K562 (cell line): ENCODE results near the gene PPEF2. TPM values are rescaled to one million over a fixed set of nuclear protein-coding genes. Genes with fewer than 3 reads are reported as not detected.

Experiments
- ATAC-seq: fragments of 200-7000 bp; cut with Tn5 transposase; 3 replicates; pipeline ENCODE4 v1.9.1; 2020; ENCODE audit warnings: moderate library complexity
- BruUV-seq: library from RNA; stranded (reverse); fragments of 400-500 nt; replicated peaks from 2 replicates; lab custom pipeline; 2021; lab: Mats Ljungman, UMichigan
- CTCF ChIA-PET: fragments of 300-600 bp; formaldehyde crosslinking; extraction: SDS; loops from one replicate; lab custom pipeline; 2021; ENCODE audit warnings: low intra/inter-chr PET ratio; lab: Yijun Ruan, JAX
- POLR2A ChIA-PET: fragments of 300-600, 350-650 bp; sonication (Branson Sonifier 250); formaldehyde crosslinking; extraction: SDS; loops from one replicate; lab custom pipeline; 2021; ENCODE audit warnings: antibody characterized with exemption, inconsistent platforms; lab: Yijun Ruan, JAX
- DNase-seq, 4 experiments: peaks; one replicate each; pipeline versions ENCODE4 v3.0.0 to v3.0.0-alpha.2; 2011 to 2018; ENCODE audit warnings: low spot score in 3 of 4, mixed read lengths in 3 of 4; ENCODE audit errors: extremely low read depth in 1 of 4
- FAIRE-seq: peaks from 2 replicates; lab custom pipeline; 2011; peaks lifted over from hg19 to GRCh38; lab: Jason Lieb, UNC
- H2AFZ ChIP-seq: 2 replicates; pipeline ENCODE4 v1.6.0; 2011; ENCODE audit warnings: low read depth, low read length, control low read depth, inconsistent platforms
- H3K27ac ChIP-seq: fragments of 200-600 bp; 3 replicates; pipeline ENCODE4 v1.8.0; 2011; ENCODE audit warnings: low read depth, mild to moderate bottlenecking, control low read depth, inconsistent platforms, low read length, moderate library complexity, mixed read lengths; ENCODE audit errors: extremely low read depth
- H3K27me3 ChIP-seq, 2 experiments: fragments of 300-600 bp in 1 of 2; 2 replicates in 1 of 2; 3 replicates in 1 of 2; pipeline versions ENCODE4 v1.6.0 to v1.8.0; 2011; ENCODE audit warnings: inconsistent platforms in 2 of 2, low read length in 2 of 2, mild to moderate bottlenecking in 1 of 2, mixed read lengths in 1 of 2, moderate library complexity in 1 of 2; ENCODE audit not compliant: control insufficient read depth in 2 of 2, insufficient read depth in 2 of 2
- H3K36me3 ChIP-seq: fragments of 300-600 bp; 3 replicates; pipeline ENCODE4 v1.8.0; 2011; ENCODE audit warnings: mild to moderate bottlenecking, low read length, inconsistent platforms; ENCODE audit not compliant: control insufficient read depth, insufficient read depth
- H3K4me1 ChIP-seq, 2 experiments: fragments of 200-600 bp in 1 of 2; replicated peaks in 1 of 2; 2 replicates in 1 of 2; 3 replicates in 1 of 2; pipeline versions ENCODE4 v1.5.1 to v1.8.0; 2011; ENCODE audit warnings: inconsistent platforms in 2 of 2, low read length in 2 of 2, mild to moderate bottlenecking in 1 of 2, mixed read lengths in 1 of 2, moderate library complexity in 1 of 2; ENCODE audit not compliant: control insufficient read depth in 2 of 2, insufficient read depth in 2 of 2
- H3K4me2 ChIP-seq: 2 replicates; pipeline ENCODE4 v1.6.1; 2011; ENCODE audit warnings: low read length, control low read depth, inconsistent platforms, mixed read lengths; ENCODE audit not compliant: insufficient read depth
- H3K4me3 ChIP-seq: fragments of 200-600 bp; sonication (generic), shearing (Covaris generic); 2 replicates; pipeline ENCODE4 v1.5.1; 2016; ENCODE audit warnings: control low read depth, inconsistent platforms
- H3K79me2 ChIP-seq: fragments of 200-600 bp; 3 replicates; pipeline ENCODE4 v1.8.0; 2011; ENCODE audit warnings: low read length, inconsistent platforms; ENCODE audit not compliant: control insufficient read depth, insufficient read depth
- H3K9ac ChIP-seq, 2 experiments: 2 replicates each; pipeline versions ENCODE4 v1.6.0 to v1.6.1; 2011; ENCODE audit warnings: low read depth in 2 of 2, low read length in 2 of 2, control low read depth in 1 of 2, inconsistent platforms in 1 of 2, mild to moderate bottlenecking in 1 of 2, mixed read lengths in 1 of 2; ENCODE audit not compliant: insufficient read depth in 1 of 2
- H3K9me1 ChIP-seq: one replicate; pipeline ENCODE4 v1.6.0; 2011; ENCODE audit warnings: inconsistent platforms, mild to moderate bottlenecking, low read length, moderate library complexity; ENCODE audit not compliant: control insufficient read depth, insufficient read depth
- H3K9me3 ChIP-seq: replicated peaks from 2 replicates; pipeline ENCODE4 v1.5.1; 2011; ENCODE audit warnings: low read depth, low read length, inconsistent platforms; ENCODE audit not compliant: control insufficient read depth, insufficient read depth
- H4K20me1 ChIP-seq: replicated peaks from 2 replicates; pipeline ENCODE4 v1.6.1; 2011; ENCODE audit warnings: low read length, inconsistent platforms, mixed read lengths; ENCODE audit not compliant: control insufficient read depth, insufficient read depth
- CBFA2T3 ChIP-seq: fragments of 450-650 bp; IDR thresholded peaks from 2 replicates; pipeline ENCODE4 v1.6.1; 2017
- DMBX1 ChIP-seq: fragments of 250-450 bp; sonication (Bioruptor Pico); IDR thresholded peaks from 2 replicates; pipeline ENCODE4 v1.8.0; 2022; ENCODE audit warnings: inconsistent platforms, mild to moderate bottlenecking, moderate library complexity, borderline replicate concordance
- HLTF ChIP-seq: fragments of 450-650 bp; IDR thresholded peaks from 2 replicates; pipeline ENCODE4 v1.6.1; 2016
- MCM7 ChIP-seq, 2 experiments: fragments of 450-650 bp; IDR thresholded peaks; 2 replicates each; pipeline ENCODE4 v1.6.1; 2016 to 2018
- PHB2 ChIP-seq: fragments of 450-650 bp; IDR thresholded peaks from 2 replicates; pipeline ENCODE4 v1.6.1; 2017; ENCODE audit warnings: low read depth
- RNF2 ChIP-seq: sonication (generic); IDR thresholded peaks from 2 replicates; pipeline ENCODE4 v1.6.1; 2016
- SIX5 ChIP-seq, 2 experiments: IDR thresholded peaks; 2 replicates each; pipeline ENCODE4 v1.6.1; 2011; ENCODE audit warnings: low read length in 2 of 2, borderline replicate concordance in 1 of 2, low read depth in 1 of 2, mild to moderate bottlenecking in 1 of 2, moderate library complexity in 1 of 2; ENCODE audit not compliant: insufficient read depth in 1 of 2
- TCF7 ChIP-seq: sonication (generic); IDR thresholded peaks from 2 replicates; pipeline ENCODE4 v1.6.1; 2016; ENCODE audit warnings: antibody characterized with exemption, borderline replicate concordance
- WGBS: fragments of 100-300 bp; shearing (Covaris generic); methylation state at CpG from one replicate; pipeline ENCODE4 v1.1.6; 2016; ENCODE audit warnings: low coverage, mixed read lengths; ENCODE audit not compliant: insufficient coverage; ENCODE audit errors: missing lambda C conversion rate; 5-methylcytosine and 5-hydroxymethylcytosine counted together
- in situ Hi-C: fragments of 300-500 bp; cut with MboI; formaldehyde crosslinking; loops from 4 replicates; pipeline ENCODE4 v1.15.0; 2018; ENCODE audit warnings: inconsistent platforms, mixed read lengths
- intact Hi-C: fragments of 100-400 bp; cut with micrococcal nuclease; formaldehyde crosslinking; loops from 2 replicates; pipeline ENCODE4 v1.14.2; 2022
- polyA plus RNA-seq, 8 experiments: library from polyadenylated mRNA; depleted of rRNA in 4 of 8; stranded (reverse) in 5 of 8; unstranded in 3 of 8; fragments of >200 nt; fragmentation: Nextera tagmentation in 2 of 8; fragmentation: Illumina TruSeq in 1 of 8; extraction: Ambion mirVana in 2 of 8; extraction: Trizol in 1 of 8; gene quantifications; 2 replicates each; pipeline versions ENCODE4 v1.2.1 to v1.2.3, GENCODE V29; 2011 to 2014; ENCODE audit warnings: inconsistent platforms in 1 of 8, missing spikeins in 1 of 8
- total RNA-seq, 7 experiments: library from RNA; depleted of rRNA in 6 of 7; stranded (reverse); fragments of >200 nt in 6 of 7; fragmentation: Illumina TruSeq in 2 of 7; extraction: Trizol in 2 of 7; gene quantifications; 2 replicates each; pipeline versions ENCODE4 v1.2.1 to v1.2.3, GENCODE V29; 2011 to 2021; ENCODE audit warnings: low replicate concordance in 1 of 7
- TF ChIP-seq, protein P1 (sequence below): fragments of 250-450 bp; sonication (Bioruptor Pico); IDR thresholded peaks from 2 replicates; pipeline ENCODE4 v1.8.0; 2021; ENCODE audit warnings: moderate library complexity, mild to moderate bottlenecking, inconsistent platforms
- TF ChIP-seq, protein P2 (sequence below): sonication (generic); formaldehyde crosslinking; IDR thresholded peaks from 2 replicates; pipeline ENCODE4 v1.8.1; 2023; ENCODE audit warnings: mild to moderate bottlenecking, missing genetic modification reagents, moderate library complexity
- TF ChIP-seq, protein P3 (sequence below): fragments of 250-450 bp; sonication (Bioruptor Pico); IDR thresholded peaks from 2 replicates; pipeline ENCODE4 v1.4.0; 2020
- TF ChIP-seq, protein P4 (sequence below), 2 experiments: fragments of 200-800 bp in 1 of 2; sonication (Bioruptor generic) in 1 of 2; sonication (generic) in 1 of 2; formaldehyde crosslinking in 1 of 2; IDR thresholded peaks in 1 of 2; conservative IDR thresholded peaks in 1 of 2; 2 replicates each; pipeline versions ENCODE4 v1.5.0 to v1.6.1; 2016 to 2020; ENCODE audit warnings: missing compliant biosample characterization in 1 of 2, missing genetic modification characterization in 1 of 2, missing genetic modification reagents in 1 of 2

Gene PPEF2
- total and polyA plus RNA-seq, 9 of the 15 experiments (the other 6 are each of a cell fraction or from before 2014, with no cell fraction given): not detected

DNA sequence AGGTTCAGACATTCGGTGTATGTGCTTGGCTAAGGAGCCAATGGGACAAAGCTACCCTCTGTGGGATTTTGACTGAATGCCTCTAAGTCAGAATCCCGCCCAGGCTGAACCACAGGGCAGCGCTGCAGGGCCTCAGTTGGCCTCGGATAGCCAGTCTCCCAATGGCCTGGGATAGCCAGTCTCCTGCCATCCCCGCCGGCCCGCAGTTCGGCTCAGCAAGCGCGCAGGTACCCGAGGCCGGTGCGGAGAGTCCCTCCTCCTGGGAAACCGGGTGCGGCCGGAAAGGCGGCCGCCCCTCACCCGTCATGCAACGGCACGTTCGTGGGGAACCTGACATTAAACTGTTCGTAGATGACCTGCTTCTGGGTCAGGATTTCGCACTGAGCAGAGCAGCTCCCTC is 16.1 kb downstream of the PPEF2 start:
- ChIA-PET CTCF (no interaction called here), POLR2A (no interaction called here)
- no peak overlapping the region for H3K27ac ChIP-seq
- in situ Hi-C loops: no loop called here
- H3K9me3 ChIP-seq: no peaks in the 10 kb centered on the region
- H4K20me1 ChIP-seq: no peaks in the 10 kb centered on the region
- DNase-seq: no peak
- H3K79me2 ChIP-seq: no peaks in the 10 kb centered on the region
- FAIRE-seq: no peak
- no peaks in the 10 kb centered on the region for H3K9me1 ChIP-seq
- TF ChIP-seq RNF2: no peak
- TF ChIP-seq, all 486 proteins: peak for 0
- Histone ChIP-seq H3K27me3 (peaks cover 29 to 31% of the 10 kb centered on the region in 2 experiments; a peak in 4 of 5 replicates), H3K4me3 (no peak overlapping the region), H3K4me1 (peaks cover 0 to 4% of the 10 kb centered on the region in 2 experiments; a peak in 2 of 5 replicates), H3K4me2 (no peak overlapping the region), H3K9ac (no peak overlapping the region), H3K36me3 (no peaks in the 10 kb centered on the region), H2AFZ (no peak overlapping the region)
- intact Hi-C loops: no loop called here
- BruUV-seq: no TSS peak
- ATAC-seq: no peak
- WGBS: 25% methylated on average over 23 of the region's 24 CpGs

DNA sequence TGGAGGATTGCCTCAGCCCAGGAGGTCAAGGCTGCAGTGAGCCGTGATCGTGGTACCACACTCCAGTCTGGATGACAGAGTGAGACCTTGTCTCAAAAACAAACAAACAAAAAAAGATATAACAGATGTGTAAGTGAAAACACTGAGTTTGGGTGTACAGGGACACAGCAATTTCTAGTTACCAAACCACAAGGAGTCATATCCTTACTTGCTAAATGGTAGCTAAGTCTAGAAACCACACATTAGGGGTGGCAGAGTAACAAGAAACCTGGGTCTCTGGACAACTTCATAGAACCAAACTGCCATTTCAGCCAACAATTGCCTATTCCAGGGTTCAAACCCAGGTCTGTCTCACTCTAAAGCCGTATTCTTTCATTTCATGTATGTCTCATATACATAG is 20.8 kb downstream of the PPEF2 start:
- H3K4me3 ChIP-seq: no peak overlapping the region
- H3K9me3 ChIP-seq: no peaks in the 10 kb centered on the region
- no peaks in the 10 kb centered on the region for H3K79me2 ChIP-seq
- WGBS: 0% methylated on average over 3 of the region's 3 CpGs
- no TSS peak for BruUV-seq
- FAIRE-seq (no peak), ATAC-seq (no peak), DNase-seq (no peak)
- CTCF ChIA-PET: no interaction called here
- POLR2A ChIA-PET: no interaction called here
- H3K9ac ChIP-seq: no peak overlapping the region
- intact Hi-C loops (no loop called here), in situ Hi-C loops (no loop called here)
- H4K20me1 ChIP-seq: no peaks in the 10 kb centered on the region
- H3K9me1 ChIP-seq: no peaks in the 10 kb centered on the region
- H3K27me3 ChIP-seq: peaks cover 20 to 23% of the 10 kb centered on the region in 2 experiments; a peak in 4 of 5 replicates
- no peak overlapping the region for H3K4me2 ChIP-seq
- H2AFZ ChIP-seq: no peak overlapping the region
- H3K36me3 ChIP-seq: no peaks in the 10 kb centered on the region
- H3K4me1 ChIP-seq: peaks cover 0 to 4% of the 10 kb centered on the region in 2 experiments; a peak in 2 of 5 replicates
- H3K27ac ChIP-seq: no peak overlapping the region
- no peak for TF ChIP-seq PHB2
- TF ChIP-seq DMBX1 (CRISPR knock-in tag): no peak
- TF ChIP-seq TCF7: no peak
- TF ChIP-seq, protein P1, sequence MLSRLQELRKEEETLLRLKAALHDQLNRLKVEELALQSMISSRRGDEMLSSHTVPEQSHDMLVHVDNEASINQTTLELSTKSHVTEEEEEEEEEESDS (CRISPR knock-in tag): no peak
- TF ChIP-seq HLTF: no peak
- no peak for TF ChIP-seq CBFA2T3
- TF ChIP-seq, protein P2, sequence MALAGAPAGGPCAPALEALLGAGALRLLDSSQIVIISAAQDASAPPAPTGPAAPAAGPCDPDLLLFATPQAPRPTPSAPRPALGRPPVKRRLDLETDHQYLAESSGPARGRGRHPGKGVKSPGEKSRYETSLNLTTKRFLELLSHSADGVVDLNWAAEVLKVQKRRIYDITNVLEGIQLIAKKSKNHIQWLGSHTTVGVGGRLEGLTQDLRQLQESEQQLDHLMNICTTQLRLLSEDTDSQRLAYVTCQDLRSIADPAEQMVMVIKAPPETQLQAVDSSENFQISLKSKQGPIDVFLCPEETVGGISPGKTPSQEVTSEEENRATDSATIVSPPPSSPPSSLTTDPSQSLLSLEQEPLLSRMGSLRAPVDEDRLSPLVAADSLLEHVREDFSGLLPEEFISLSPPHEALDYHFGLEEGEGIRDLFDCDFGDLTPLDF (CRISPR knock-in tag): no peak
- no peak for TF ChIP-seq SIX5 (IDR thresholded peaks at IDR 0.05; ENCODE audit: borderline replicate concordance in 1 of 2, insufficient read depth in 1 of 2, low read depth in 1 of 2, low read length in 2 of 2)
- TF ChIP-seq, protein P3, sequence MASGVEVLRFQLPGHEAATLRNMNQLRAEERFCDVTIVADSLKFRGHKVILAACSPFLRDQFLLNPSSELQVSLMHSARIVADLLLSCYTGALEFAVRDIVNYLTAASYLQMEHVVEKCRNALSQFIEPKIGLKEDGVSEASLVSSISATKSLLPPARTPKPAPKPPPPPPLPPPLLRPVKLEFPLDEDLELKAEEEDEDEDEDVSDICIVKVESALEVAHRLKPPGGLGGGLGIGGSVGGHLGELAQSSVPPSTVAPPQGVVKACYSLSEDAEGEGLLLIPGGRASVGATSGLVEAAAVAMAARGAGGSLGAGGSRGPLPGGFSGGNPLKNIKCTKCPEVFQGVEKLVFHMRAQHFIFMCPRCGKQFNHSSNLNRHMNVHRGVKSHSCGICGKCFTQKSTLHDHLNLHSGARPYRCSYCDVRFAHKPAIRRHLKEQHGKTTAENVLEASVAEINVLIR: no peak
- TF ChIP-seq, protein P4, sequence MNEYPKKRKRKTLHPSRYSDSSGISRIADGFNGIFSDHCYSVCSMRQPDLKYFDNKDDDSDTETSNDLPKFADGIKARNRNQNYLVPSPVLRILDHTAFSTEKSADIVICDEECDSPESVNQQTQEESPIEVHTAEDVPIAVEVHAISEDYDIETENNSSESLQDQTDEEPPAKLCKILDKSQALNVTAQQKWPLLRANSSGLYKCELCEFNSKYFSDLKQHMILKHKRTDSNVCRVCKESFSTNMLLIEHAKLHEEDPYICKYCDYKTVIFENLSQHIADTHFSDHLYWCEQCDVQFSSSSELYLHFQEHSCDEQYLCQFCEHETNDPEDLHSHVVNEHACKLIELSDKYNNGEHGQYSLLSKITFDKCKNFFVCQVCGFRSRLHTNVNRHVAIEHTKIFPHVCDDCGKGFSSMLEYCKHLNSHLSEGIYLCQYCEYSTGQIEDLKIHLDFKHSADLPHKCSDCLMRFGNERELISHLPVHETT (CRISPR knock-in tag; conservative IDR thresholded peaks at IDR 0.05 in 1 of 2, IDR thresholded peaks at IDR 0.05 in 1 of 2): no peak
- no peak for TF ChIP-seq MCM7 (IDR thresholded peaks at IDR 0.05)
